COLO668 (cell line): ENCODE data around the gene NR6A1.

ENCODE experiments used
- DNase-seq: peaks from one replicate; lab custom pipeline; 2025; ENCODE audit not compliant: unreplicated experiment; lab: John Stamatoyannopoulos, UW

Gene NR6A1

DNA sequence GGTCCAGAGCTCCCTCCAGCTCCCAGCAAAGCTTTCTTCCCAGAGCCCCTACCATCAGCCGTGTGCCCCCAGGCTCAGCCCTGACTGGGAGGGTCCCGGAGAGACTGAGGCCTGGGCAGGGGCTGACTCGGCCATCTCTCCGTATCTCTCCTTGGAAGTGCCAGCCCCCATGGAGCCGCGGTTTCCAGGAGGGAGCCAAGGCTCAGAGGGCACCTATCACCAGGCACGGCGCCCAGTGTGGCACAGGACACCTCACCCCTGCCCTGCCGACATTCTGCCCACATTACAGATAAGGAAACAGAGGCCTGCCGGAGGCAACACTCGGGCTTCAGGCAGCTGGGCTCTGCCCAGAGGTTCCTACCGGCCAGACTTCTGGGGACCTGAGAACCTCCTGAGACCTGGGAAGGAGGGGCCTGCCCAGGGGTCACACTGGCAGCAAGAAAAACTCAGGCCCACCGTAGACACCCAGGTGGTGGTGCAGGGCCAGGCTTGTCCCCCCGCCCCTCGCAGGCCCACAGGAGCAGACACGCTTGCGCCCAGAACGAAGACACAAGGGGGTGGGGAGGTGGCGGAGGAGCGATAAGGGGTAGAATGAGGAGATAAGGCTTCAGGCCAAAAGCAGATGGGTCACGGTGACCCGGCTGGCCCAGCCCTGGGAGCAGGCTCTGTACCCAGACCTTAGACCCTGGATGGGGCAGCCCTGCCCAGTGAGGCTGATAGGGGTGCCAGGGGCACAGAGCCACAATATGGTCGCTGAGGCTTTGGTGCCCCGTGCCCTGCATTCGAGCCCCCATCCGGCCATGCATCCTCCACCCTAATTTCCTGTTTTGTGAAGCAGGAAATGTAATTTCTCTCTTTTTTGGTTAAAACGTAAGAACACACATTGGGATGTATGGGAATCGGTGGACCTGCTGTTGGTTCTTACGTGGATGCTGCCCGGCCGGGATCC, 275.7 kb downstream of the NR6A1 start:
- no peak for DNase-seq

DNA sequence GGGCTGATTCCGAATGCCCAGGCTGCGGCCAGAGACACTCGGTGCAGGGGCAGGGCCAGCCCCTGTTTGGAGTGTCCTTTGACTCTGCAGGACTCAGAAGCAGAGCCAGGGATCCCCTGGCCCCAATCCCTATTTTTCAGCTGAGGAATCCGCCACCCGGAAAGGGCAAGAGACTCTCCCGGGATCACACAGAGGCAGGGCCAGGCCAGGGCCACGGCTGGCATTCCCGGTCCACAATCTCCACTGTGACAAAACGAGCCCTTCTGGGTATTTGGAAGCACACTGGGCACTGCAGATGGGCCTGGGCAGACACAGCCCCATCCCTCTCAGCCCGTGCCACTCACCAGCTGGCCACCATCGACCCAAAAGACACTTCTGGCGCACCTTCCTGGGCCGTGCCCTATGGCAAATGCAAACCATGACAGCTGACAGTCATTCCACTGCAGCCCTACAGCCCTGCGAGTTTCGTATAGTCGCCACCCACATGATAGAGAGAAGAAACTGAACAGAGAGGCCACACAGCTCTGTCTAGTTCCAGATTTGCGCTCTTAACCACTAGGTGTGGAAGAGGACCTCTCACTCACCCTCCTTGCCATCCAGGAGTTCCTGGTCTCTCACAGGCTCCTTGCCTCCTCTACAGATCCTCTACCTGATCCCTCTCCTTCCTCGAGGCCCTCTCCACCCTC, 277.2 kb downstream of the NR6A1 start:
- no peak for DNase-seq

DNA sequence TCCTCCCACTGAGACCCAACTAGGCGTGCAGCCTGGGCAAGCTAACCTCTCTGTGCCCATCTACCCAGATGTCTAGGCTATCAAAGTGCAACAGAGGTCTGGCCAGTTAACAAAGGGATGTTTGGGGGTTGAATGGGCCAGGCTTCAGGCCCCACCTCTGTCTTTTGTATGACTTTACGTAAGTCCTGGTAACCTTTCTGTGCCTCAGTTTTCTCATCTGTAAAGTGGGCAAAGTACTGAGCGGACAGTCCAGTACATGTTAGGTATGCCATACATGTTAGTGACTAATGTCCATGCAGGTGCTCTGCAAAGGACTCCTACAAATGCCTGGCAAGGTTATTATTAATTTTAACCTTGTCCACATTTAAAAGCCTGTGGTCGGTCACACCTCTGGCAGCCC, 277.9 kb downstream of the NR6A1 start:
- DNase-seq, result no peak

DNA sequence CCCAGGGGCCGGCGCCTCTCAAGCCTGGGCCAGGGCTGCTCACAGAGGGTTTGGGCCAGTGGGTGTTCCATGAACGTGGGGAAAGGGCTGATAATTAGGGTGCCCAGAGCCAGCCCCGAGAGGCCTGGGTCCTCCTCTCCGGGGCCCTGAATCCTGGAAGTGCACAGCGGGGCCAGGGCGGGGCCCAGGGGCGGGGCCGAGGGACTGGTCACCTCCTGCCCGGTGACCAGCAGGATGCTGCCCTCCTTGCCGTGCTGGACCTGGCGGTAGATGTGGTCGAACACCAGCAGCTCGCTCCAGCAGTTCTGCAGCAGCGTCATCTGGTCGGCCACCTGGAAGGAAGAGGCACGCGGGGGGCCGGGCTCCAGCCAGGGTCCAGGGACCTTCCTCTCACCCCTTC, 278.3 kb downstream of the NR6A1 start:
- no peak for DNase-seq

DNA sequence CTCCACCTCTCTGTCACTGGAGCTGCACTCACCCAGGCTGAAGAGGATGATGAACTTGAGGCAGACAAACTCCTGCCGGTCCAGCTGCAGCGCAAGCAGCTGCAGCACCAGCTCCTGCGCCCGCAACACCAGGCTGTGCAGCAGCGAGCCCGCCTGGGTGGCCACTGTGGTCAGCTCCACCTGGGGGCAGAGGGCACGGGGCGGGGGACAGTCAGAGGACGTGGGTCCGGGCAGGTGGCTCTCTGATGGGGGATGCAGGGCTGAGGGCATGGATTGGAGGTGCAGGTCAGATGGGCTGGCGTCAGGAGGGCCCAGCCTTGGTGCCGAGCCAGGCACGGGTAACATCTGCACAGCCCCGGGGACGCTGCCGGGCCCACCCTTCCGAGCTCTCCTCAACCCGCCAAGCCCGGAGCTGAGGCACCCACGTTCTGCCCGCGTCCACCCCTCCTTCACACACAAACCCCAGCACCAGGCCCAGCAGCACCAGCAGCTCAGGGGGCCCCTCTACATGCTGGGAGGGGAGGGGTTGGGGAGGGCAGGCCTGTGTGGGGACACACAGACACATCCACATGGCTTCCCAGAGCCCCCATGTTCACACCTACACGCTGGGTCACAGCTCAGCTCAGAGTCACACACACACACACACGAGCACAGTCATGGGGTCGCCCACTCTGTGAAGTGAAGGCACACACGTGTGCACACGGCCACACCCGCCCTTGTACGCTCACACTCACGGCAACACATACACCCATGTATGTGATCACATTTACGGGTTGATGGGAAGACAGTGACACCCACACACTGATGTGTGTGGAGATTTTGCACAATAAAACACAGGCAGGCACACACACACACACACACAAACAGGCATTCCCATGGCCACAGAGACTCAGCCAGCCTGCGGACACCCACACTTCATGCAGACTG, 279.8 kb downstream of the NR6A1 start:
- no peak for DNase-seq

DNA sequence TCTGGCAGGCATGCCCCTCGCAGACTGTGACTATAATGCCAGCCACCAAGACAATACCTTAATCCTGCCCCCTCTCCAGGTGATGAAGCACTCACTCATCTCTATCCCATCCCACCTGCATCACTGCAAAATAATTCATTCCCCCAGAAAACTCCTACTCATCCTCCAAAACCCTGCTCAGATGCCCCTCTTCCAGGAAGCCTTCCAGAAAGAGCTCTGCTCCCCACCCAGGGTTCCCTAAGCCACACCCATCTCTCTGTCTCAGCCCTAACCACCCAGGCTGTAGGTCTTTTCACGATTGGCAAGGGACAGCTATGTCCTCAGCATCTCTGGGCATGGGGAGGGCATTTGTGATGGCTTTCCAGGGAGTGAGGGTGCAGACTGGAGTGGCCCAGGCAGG, 281.1 kb downstream of the NR6A1 start:
- DNase-seq, result no peak

DNA sequence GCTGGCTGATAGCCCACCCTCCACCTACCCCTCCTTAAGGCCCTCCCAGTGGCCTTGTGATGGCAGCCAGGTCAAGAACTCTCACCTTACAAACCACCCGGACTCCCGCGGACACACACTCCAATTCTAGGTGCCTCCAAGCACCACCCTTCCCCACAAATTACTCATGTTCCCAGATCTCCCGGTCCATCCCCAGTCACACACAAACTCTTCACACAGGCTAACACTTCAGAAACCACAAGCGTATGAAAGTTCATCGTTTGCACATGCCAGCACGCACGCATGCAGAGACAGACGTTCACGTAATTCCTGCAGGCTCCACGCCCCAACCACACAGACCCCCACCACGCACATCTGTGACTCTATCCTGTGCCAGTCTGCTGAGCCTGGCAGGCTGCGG, 281.9 kb downstream of the NR6A1 start:
- no peak for DNase-seq

DNA sequence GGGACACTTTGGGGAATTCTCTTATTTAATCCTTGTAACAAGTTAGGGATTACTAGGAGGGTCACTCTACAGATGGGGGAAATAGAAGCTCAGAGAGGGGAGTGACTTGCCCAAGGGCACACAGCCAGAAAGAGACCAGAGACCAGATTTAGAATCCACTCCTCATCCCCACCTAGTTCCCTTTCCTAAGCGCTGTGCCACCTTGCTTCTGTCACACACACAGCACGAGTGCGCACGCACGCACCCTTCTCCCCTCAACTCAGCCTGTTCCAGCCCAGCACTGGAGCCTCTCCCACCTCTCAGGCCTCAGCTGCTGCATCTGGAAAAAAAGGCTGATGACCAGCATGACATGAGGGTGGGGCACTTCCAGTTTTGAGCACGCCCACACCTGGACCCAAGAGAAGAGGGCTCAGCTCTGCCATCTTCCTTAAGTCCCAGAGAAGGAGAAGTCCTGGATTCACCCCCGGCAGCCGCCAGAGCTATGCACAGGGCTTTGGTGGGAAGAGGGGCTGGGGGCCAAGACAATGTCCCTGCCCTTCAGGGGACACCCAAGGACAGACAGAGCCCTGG, 282.4 kb downstream of the NR6A1 start:
- DNase-seq, result no peak

DNA sequence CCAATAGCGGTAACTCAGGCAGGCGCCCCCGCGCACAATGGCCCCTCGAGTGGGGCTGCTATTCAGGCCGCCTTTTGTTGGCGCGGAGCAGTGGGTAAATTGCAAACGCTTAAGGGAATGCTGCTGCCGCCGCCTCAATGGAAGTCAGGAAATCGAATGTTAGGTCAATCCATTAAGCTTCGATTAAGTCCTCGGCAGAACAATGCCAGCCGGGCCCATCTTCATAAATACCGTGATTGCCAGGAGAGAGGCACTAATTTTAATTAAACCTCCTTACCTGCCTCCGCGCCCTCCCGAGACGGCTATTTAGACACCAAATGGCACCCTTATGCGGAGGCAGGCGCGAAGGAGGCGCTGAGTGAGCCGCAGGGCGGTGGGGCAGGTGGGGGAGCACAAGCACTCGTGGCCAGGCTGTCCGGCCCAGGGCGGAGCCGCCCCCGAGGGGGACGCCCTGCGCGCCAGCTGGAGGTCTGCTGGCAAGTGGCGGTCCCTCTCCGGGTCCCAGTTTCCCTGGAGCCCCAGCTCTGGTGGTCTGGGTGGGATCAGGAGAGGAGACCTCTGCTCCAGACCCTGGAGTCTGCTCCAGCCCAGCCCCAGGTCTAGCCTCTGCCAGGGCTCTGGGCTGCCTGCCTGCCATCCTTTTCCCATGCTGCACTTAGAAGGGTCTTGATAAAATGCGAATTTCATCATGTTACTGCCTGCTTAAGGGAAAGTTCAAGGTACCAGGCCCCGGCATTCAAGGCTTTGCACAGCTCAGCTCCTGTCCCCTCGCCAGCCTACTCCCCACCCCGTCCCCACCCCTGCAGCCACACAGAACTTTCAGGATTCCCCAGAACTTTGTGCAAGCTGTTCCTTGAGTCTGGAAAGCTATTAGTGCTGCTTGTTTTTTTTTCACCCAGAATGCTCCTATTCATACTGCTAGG, 283.6 kb downstream of the NR6A1 start:
- no peak for DNase-seq

DNA sequence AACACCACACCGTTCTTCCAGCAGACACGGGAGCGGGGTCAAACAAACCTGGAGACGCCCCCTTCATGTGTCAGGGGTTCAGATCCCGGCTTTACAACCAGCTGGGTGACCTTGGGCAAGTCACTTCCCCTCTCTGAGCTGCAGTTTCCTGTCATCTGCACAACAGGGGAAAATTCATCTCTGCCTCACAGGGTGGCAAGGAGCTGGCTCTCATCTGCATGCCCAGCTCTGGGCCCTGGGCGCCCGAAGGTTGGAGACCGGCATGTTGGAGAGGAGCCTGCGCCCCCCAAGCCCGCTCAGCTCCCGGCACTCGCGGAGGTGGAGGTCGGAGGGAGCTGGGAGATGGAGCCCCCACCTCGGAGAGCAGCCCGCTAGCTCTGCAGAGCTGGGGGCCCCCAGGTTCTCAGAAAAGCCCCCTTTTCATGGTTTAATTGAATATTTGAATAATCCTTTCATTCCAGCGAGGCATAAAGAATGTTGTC, 284.3 kb downstream of the NR6A1 start:
- DNase-seq, result no peak

DNA sequence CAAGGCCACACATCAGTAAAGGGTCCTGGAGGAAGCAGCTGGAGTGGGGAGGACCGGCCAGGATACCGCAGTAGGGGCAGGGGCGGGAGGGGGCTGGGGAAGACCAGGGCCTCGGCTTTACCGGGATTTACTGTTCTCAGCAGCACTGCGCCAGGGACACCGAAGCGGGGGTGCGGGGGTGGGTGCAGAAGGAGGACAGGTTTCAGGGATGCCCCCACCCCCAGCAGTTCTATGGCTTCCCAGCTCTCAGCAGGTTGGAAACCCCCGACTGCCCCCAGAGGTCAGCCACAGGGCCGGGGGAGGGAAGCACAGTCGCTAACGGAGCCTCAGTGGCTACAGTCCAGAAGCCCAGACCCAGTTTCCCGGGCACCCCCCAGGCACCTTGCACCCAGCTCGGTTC, 285.2 kb downstream of the NR6A1 start:
- no peak for DNase-seq

DNA sequence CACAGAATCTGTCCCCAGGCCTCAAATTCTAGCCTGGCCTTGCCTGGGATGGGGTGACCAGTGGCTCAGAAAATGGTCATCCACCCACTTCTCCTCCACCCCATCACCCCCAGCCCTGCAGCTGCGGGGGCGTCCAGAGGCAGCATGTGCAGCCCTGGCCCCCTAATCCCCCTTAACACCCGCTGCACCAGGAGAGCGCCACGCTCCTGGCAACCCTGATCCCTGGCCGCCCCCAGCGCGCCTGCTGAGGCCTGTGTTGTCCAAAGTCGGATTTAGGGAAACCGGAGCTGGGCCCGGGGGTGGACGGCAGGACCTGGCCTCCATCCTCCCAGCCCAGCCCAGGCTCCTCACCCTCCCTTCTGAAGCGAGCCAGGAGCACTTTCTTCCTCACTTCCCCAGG, 285.9 kb downstream of the NR6A1 start:
- DNase-seq, result no peak

DNA sequence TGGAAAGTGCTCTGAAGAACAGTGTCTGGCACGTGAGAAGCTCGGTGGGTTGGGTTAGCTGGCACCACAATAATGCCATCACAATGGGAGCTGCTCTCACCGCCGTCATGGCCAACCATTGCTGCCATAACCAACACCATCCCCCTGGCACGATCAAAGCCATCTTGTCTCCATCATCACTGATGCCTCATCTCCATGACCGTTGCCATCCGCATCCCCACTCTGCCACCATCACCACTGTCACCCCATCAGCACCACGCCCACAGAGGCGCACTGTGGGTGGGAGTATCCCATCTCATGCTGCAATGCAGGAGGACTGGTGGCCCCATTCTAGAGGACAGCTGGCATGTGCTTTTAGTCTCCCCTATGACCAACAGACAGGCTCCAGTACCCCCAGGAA, 287.6 kb downstream of the NR6A1 start:
- no peak for DNase-seq

DNA sequence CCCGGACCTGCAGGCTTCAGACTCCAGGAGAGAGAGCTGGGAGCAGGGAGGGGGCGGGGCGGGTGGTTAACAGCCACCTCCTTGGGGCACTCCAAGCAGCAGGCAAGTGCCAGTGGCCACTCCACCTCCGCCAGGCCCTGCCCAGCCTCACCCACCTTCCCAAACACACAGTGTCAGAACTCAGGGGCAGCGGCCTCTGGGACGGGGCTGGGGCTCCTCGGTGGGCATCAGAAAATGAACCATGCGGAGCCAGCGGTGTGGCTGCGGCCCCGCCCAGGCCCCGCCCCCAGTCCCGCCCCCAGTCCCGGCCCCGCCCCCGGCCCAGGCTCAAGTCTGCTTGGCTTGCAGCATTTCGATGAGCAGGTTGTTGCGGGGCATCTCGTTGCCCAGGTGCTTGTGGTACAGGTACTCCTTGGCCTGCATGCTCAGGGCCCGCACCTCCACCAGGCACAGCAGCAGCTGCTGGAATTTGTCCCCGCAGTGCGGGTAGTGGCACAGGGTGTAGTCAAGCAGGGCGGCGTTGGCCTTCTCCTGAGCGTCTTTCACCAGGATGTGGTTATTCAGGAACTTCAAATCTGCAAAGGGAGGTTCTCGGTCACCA, 288.6 kb downstream of the NR6A1 start:
- no peak for DNase-seq

DNA sequence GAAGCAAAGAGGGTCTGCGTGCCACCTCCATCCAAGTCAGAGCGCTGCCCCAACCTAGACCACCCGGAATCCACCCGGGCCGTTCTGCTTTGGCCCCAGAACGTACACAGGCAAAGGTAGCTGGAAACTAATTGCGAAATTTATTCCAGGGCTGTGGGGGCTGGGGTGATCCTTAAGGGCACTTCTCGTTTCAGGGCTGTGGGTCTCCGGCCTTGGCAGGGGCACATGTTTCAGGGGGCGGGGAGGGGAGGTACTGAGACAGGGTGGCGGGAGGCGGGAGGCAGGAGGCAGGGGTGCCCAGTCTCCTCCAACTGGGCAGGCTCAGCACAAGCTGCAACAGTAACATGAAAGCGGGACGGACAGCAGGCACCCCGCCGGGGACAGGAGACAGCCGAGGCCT, 290.0 kb downstream of the NR6A1 start:
- no peak for DNase-seq

DNA sequence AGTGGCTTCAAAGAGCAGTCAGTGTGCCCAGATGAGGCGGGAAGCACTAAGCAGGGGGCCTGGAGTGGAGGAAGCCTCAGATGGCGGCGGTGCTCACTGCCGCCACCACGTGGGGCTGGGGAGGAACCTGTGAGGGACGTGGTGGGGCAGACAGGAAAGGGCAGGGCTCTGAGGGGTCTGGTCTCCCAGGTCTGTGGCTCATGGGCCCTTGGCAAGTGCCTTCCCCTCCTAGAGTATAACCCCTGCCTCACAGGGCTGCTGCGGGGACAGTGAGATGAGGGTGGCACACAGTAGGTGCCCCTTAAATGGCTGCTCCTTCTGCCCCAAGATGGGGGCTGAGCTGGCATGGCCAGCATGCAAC, 290.5 kb downstream of the NR6A1 start:
- DNase-seq, result peak; percentile 72

DNA sequence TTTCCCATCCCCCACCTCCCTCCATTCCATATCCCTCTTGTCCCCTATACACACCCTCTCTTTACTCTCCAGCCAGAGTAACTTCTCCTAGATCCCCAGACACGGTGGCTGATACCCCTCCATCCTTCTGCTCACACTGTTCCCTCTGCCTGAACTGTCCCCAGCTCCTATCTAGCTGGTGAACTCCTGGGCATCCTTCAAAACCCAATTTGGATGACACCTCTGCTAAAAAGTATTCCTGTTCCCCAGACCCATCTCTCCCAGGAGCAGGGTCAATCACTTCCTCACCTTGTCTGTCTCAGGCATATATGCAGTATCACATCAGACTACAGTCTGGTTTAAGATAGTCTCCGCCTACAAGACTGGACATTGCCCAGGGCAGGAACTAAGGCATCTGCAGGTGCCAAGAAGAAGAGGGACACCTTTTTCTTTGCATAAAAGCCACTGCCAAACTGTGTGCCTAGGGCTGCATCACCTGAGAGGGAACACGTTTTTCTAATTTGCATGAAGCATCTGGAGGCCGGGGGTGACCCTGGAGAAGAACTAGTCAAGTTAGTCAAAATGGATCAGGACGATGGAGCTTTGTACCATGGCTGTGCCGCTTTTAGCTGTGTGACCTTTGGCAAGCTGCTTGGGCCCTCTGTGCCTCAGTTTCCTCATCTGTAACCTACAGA, 291.0 kb downstream of the NR6A1 start:
- no peak for DNase-seq

DNA sequence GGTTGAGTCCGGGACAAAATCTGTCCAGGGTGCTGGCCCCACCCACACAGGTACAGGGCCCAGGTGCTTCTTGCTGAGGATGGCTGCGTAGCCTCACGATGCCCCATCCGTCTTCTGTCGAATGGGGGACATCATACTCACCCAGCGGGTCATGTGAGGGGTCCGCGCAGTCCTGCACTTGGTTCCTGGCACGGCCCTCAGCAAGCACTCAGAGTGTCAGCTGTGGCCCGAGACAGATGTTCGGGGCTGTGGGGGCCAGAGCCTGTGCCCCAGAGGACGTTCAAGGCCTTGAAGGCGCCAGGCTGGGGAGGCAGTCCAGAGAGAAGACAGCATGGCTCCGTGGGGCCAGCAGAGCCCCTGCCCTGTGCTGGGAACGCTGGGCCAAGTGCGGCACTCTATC, 291.7 kb downstream of the NR6A1 start:
- no peak for DNase-seq

DNA sequence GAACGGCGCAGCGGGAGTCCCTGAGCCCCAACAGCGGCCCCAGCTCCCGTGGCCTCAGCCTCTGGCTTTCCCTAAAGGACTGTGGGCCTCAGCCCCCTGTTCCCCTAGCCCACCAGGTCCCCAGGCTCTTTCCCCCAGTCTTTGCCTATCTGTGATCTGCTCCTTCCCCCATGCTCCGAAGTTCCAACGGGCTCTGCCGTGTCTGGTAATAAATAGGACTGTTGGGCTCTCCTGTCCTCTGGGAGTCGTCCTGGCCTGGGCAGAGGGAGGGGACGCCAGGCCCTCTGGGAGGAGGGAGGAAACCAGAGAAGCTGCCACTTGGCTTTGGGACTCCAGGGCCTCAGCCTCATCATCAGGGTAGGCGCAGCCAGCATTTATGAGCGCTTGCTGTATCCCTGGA, 292.8 kb downstream of the NR6A1 start:
- peak; percentile 19 for DNase-seq
